Osteocyte (in vitro differentiated cells): ENCODE results near the gene PDE1C. TPM values are rescaled to one million over a fixed set of nuclear protein-coding genes. Genes with fewer than 3 reads are reported as not detected.

ENCODE experiments used
- DNase-seq: peaks from one replicate; pipeline ENCODE4 v3.0.0; 2021; ENCODE audit warnings: mixed read lengths; ENCODE audit not compliant: unreplicated experiment; ENCODE audit errors: extremely low spot score
- H3K27ac Mint-ChIP-seq: one replicate; pipeline ENCODE4 v1.8.0; 2021; ENCODE audit warnings: mild to moderate bottlenecking, mixed read lengths; ENCODE audit not compliant: unreplicated experiment
- H3K27me3 Mint-ChIP-seq: one replicate; pipeline ENCODE4 v1.8.0; 2021; ENCODE audit warnings: mixed read lengths; ENCODE audit not compliant: unreplicated experiment
- H3K36me3 Mint-ChIP-seq: one replicate; pipeline ENCODE4 v1.8.0; 2021; ENCODE audit warnings: mixed read lengths; ENCODE audit not compliant: unreplicated experiment
- H3K4me1 Mint-ChIP-seq: one replicate; pipeline ENCODE4 v1.8.0; 2021; ENCODE audit warnings: mixed read lengths; ENCODE audit not compliant: unreplicated experiment
- H3K4me3 Mint-ChIP-seq: one replicate; pipeline ENCODE4 v1.8.0; 2021; ENCODE audit warnings: mild to moderate bottlenecking, moderate library complexity, mixed read lengths; ENCODE audit not compliant: unreplicated experiment
- H3K9me3 Mint-ChIP-seq: one replicate; pipeline ENCODE4 v1.8.0; 2021; ENCODE audit warnings: mixed read lengths; ENCODE audit not compliant: unreplicated experiment
- CTCF ChIP-seq: fragments of 200-600 bp; sonication (generic); IDR thresholded peaks from 2 replicates; pipeline ENCODE4 v1.5.0; 2021; ENCODE audit warnings: antibody characterized with exemption, mild to moderate bottlenecking, moderate library complexity
- total RNA-seq: library from RNA; stranded (reverse); gene quantifications from 2 replicates; pipeline ENCODE4 v1.2.1, GENCODE V29; 2021

PDE1C gene
- total RNA-seq, 1 donor from 2014 or later: 187 TPM

- Mint-ChIP-seq H3K9me3 (no peaks in the 10 kb centered on the region), H3K27me3 (no peaks in the 10 kb centered on the region), H3K4me3 (peak overlapping the region; percentile 95), H3K4me1 (peaks cover 71% of the 10 kb centered on the region), H3K36me3 (peaks cover 19% of the 10 kb centered on the region), H3K27ac (peak overlapping the region; percentile 95)
- no peak for DNase-seq
- TF ChIP-seq CTCF: no peak
Measured at GRCh38 chr7:32070051-32070405, 179 bp downstream of the PDE1C start.

GRCh38 chr7:32069116-32069650, 1.0 kb downstream of the PDE1C start:
- Mint-ChIP-seq H3K4me1 (peaks cover 72% of the 10 kb centered on the region), H3K4me3 (peak overlapping the region; percentile 95), H3K27me3 (no peaks in the 10 kb centered on the region), H3K9me3 (no peaks in the 10 kb centered on the region), H3K36me3 (peaks cover 23% of the 10 kb centered on the region), H3K27ac (peak overlapping the region; percentile 95)
- no peak for TF ChIP-seq CTCF
- no peak for DNase-seq

GRCh38 chr7:32068411-32069101, 1.7 kb downstream of the PDE1C start:
- DNase-seq: no peak
- peak overlapping the region; percentile 95 for H3K4me3 Mint-ChIP-seq
- H3K27ac Mint-ChIP-seq: peak overlapping the region; percentile 95
- no peaks in the 10 kb centered on the region for H3K27me3 Mint-ChIP-seq
- H3K36me3 Mint-ChIP-seq: peaks cover 25% of the 10 kb centered on the region
- H3K9me3 Mint-ChIP-seq: no peaks in the 10 kb centered on the region
- TF ChIP-seq CTCF: no peak
- peaks cover 76% of the 10 kb centered on the region for H3K4me1 Mint-ChIP-seq

GRCh38 chr7:32066441-32066840, 3.8 kb downstream of the PDE1C start:
- Mint-ChIP-seq H3K27me3 (no peaks in the 10 kb centered on the region), H3K27ac (no peak overlapping the region), H3K4me3 (peak overlapping the region; percentile 95), H3K36me3 (peaks cover 32% of the 10 kb centered on the region), H3K4me1 (peaks cover 79% of the 10 kb centered on the region), H3K9me3 (no peaks in the 10 kb centered on the region)
- no peak for DNase-seq
- TF ChIP-seq CTCF: no peak

- no peak for DNase-seq
- no peak overlapping the region for H3K27ac Mint-ChIP-seq
- H3K4me1 Mint-ChIP-seq: peaks cover 91% of the 10 kb centered on the region
- peaks cover 35% of the 10 kb centered on the region for H3K36me3 Mint-ChIP-seq
- no peak for TF ChIP-seq CTCF
- H3K4me3 Mint-ChIP-seq: no peak overlapping the region
- H3K9me3 Mint-ChIP-seq: no peaks in the 10 kb centered on the region
- no peaks in the 10 kb centered on the region for H3K27me3 Mint-ChIP-seq
Measured at GRCh38 chr7:32063614-32064013, 6.6 kb downstream of the PDE1C start.
